Heart left ventricle (tissue), 16 donors: Measurements from ENCODE around the gene CFAP65. TPM values are rescaled to one million over a fixed set of nuclear protein-coding genes. Genes with fewer than 3 reads are reported as not detected.
A peak's percentile ranks its signal among the peaks of the same experiment; 100 is the strongest.

ENCODE experiments used
- ATAC-seq, 4 donors: fragments of 200-7000 bp; cut with Tn5 transposase; one replicate each; pipeline ENCODE4 v1.9.1; 2020 to 2022; ENCODE audit warnings: moderate library complexity in 4 of 4, mild to moderate bottlenecking in 3 of 4, moderate number of reproducible peaks in 1 of 4
- DNase-seq, 5 donors: peaks; one replicate each; pipeline ENCODE4 v3.0.0-alpha.2; 2020
- H3K27ac ChIP-seq, 12 donors: fragments of 200-600 bp; sonication (generic) in 4 of 12; one replicate each; pipeline versions ENCODE4 v1.5.0 to v1.8.0; 2016 to 2022; ENCODE audit warnings: mild to moderate bottlenecking in 2 of 12
- H3K27me3 ChIP-seq, 9 donors: fragments of 200-600 bp; sonication (generic) in 2 of 9; one replicate each; pipeline versions ENCODE4 v1.5.1 to v1.8.0; 2016 to 2022; ENCODE audit warnings: mild to moderate bottlenecking in 3 of 9
- H3K36me3 ChIP-seq, 9 donors: fragments of 200-600 bp; sonication (generic) in 2 of 9; one replicate each; pipeline versions ENCODE4 v1.5.0 to v1.8.0; 2018 to 2022; ENCODE audit warnings: mild to moderate bottlenecking in 2 of 9
- H3K4me1 ChIP-seq, 12 donors: fragments of 200-600 bp; sonication (generic) in 4 of 12; one replicate each; pipeline versions ENCODE4 v1.5.0 to v1.8.0; 2016 to 2022; ENCODE audit warnings: mild to moderate bottlenecking in 3 of 12
- H3K4me3 ChIP-seq, 12 donors: fragments of 200-600 bp; sonication (generic) in 4 of 12; one replicate each; pipeline versions ENCODE4 v1.5.0 to v1.8.0; 2017 to 2022; ENCODE audit warnings: mild to moderate bottlenecking in 9 of 12, moderate library complexity in 4 of 12
- H3K9me3 ChIP-seq, 12 donors: fragments of 200-600 bp; sonication (generic) in 4 of 12; one replicate each; pipeline versions ENCODE4 v1.5.0 to v1.8.0; 2016 to 2022; ENCODE audit warnings: mild to moderate bottlenecking in 1 of 12
- POLR2A ChIP-seq, 2 donors: fragments of 450-650 bp; IDR thresholded peaks; one replicate each; pipeline ENCODE4 v1.6.1; 2017; ENCODE audit warnings: antibody characterized with exemption in 2 of 2, mild to moderate bottlenecking in 2 of 2, moderate library complexity in 2 of 2
- WGBS, 4 donors: extraction: QIAGEN DNeasy Blood & Tissue Kit in 2 of 4; methylation state at CpG; one replicate each; pipeline versions ENCODE4 v1.1.5 to v1.1.7; 2013 to 2018; 5-methylcytosine and 5-hydroxymethylcytosine counted together
- intact Hi-C, 10 donors: fragments of 100-400 bp; cut with DNase I; formaldehyde crosslinking; loops; one replicate each; pipeline versions ENCODE4 v1.11.1 to v1.14.2; 2022
- polyA plus RNA-seq, 2 donors: library from polyadenylated mRNA; stranded (reverse); fragments of 200-250 nt; gene quantifications; one replicate each; pipeline ENCODE4 v1.2.3, GENCODE V29; 2013
- total RNA-seq, 9 donors: library from RNA; depleted of rRNA in 2 of 9; stranded (reverse); fragments of >200 nt in 2 of 9; fragmentation: NEBNext Ultra II Directional in 3 of 9; extraction: Animal tissue kit (Norgen Biotek cat#: 25700) in 3 of 9; gene quantifications; one replicate each; pipeline versions ENCODE4 v1.1.0 to v1.2.4, GENCODE V29; 2016 to 2023
- TF ChIP-seq, protein P1 (sequence below), 12 donors: fragments of 200-600 bp; sonication (generic) in 4 of 12; IDR thresholded peaks; one replicate each; pipeline versions ENCODE4 v1.5.0 to v1.8.0; 2018 to 2022; ENCODE audit warnings: antibody characterized with exemption in 12 of 12, mild to moderate bottlenecking in 5 of 12
- donor health status: ischemic (EF 13 %, LVEDD 7.1; RV severe dilation, severe dysfunction).
- donor health status: healthy with polysubstance abuse.
- donor health status: DM: no; HTN: yes; CAD: no.
- donor health status: DM: no; HTN: no; CAD: no.
- donor health status: ischemic (EF 25% LVEDD 6.9; RV normal size, moderate dysfunction).
- donor health status: ischemic (EF 25% LVEDD 5.7; RV mildly dilated, moderate dysfunction).
- donor health status: healthy.
- donor health status: DM: yes; HTN: yes; CAD: no.
- donor health status: ischemic (EF 35%, LVEDD 5.7; RV mildly dilated, moderate dysfunction).
- donor health status: nonischemic (EF 11% LVEDD 7.7; RV severe dilation, severe dysfunction).
- donor health status: DM: yes; HTN: yes; CAD: no.
- donor health status: PGD.
- donor health status: ischemic (EF 29% LVEDD 5.4; RV normal size, mild dysfunction).
- donor health status: nonischemic (EF 23%, LVEDD 6.1; RV moderate dilation, normal function).

The CFAP65 gene
- total and polyA plus RNA-seq, 11 donors = 0.04 TPM; not detected in 10

GRCh38 chr2:218980735-218981389 lies 60.5 kb downstream of the CFAP65 start:
- no peak overlapping the region for H3K27ac ChIP-seq
- H3K27me3 ChIP-seq = peaks cover 53 to 95% (median 79%) of the 10 kb centered on the region in 9 donors
- TF ChIP-seq POLR2A (IDR thresholded peaks at IDR 0.05) = no peak
- TF ChIP-seq, protein P1, sequence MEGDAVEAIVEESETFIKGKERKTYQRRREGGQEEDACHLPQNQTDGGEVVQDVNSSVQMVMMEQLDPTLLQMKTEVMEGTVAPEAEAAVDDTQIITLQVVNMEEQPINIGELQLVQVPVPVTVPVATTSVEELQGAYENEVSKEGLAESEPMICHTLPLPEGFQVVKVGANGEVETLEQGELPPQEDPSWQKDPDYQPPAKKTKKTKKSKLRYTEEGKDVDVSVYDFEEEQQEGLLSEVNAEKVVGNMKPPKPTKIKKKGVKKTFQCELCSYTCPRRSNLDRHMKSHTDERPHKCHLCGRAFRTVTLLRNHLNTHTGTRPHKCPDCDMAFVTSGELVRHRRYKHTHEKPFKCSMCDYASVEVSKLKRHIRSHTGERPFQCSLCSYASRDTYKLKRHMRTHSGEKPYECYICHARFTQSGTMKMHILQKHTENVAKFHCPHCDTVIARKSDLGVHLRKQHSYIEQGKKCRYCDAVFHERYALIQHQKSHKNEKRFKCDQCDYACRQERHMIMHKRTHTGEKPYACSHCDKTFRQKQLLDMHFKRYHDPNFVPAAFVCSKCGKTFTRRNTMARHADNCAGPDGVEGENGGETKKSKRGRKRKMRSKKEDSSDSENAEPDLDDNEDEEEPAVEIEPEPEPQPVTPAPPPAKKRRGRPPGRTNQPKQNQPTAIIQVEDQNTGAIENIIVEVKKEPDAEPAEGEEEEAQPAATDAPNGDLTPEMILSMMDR (IDR thresholded peaks at IDR 0.05) = no peak
- H3K36me3 ChIP-seq = no peaks in the 10 kb centered on the region
- intact Hi-C loops = no loop called here
- no peak for ATAC-seq
- no peaks in the 10 kb centered on the region for H3K9me3 ChIP-seq
- no peak for DNase-seq
- peaks cover 12 to 55% (median 43%) of the 10 kb centered on the region in 12 donors for H3K4me1 ChIP-seq
- 3 to 11% (median 5%) methylated on average over 26 of the region's 26 CpGs for WGBS, 4 donors
- H3K4me3 ChIP-seq = peak overlapping the region in 6 of 12 donors; percentile 9 to 44 (median 28)

DNA sequence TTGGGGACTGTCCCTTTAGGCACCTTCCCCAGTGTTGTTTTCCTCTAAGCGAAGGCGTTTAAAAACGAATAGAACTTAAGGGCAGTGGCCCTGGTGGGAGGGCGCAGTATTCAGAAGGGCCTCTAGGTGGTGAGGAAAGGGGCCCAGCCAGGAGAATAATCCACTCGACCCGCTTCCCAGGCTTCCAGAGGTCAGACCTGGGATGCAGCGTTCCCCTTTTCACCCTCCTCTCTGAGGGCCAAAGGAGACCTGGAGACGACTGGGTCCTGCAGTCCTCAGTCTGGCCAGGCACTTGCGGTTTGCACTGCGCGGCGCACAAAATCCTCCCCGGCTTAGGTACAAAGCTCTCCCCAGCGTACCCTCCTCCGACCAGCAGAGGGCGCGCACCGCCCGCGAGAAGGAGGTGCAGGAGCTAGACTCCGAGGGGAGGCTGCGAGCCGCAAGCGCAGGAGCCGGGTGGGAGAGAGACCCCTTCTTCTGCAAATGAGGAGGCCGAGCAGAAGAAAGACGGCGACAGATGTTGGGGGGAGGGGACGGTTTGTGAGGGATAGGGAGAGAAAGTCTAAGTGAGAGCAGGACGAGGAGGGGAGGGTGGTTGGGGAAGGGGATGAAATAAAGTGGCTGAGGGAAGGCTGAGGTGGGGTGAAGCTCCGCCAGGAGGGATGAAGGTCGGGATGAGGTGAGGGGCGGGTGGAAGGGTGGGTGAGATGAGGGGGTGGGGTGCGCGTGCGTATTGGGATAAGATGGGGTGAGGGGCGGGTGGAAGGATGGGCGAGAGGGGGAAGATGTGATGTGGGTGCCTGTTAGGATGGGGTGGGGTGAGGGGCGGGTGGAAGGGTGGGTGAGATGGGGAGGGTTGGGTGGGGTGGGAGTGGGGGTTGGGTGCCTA lies 61.2 kb downstream of the CFAP65 start:
- peak; percentile 76 to 93 (median 83) for ATAC-seq
- Histone ChIP-seq H3K36me3 (no peaks in the 10 kb centered on the region), H3K9me3 (no peaks in the 10 kb centered on the region), H3K4me1 (peaks cover 12 to 47% (median 39%) of the 10 kb centered on the region in 12 donors), H3K4me3 (peak overlapping the region in 5 of 12 donors; percentile 8 to 38 (median 20)), H3K27ac (no peak overlapping the region), H3K27me3 (peaks cover 45 to 95% (median 73%) of the 10 kb centered on the region in 9 donors)
- intact Hi-C loops = no loop called here
- WGBS, 4 donors = 3 to 6% (median 3%) methylated on average over 38 to 39 of the region's 39 CpGs
- TF ChIP-seq, protein P1 (IDR thresholded peaks at IDR 0.05) = peak; percentile 80 to 93 (median 90)
- no peak for TF ChIP-seq POLR2A (IDR thresholded peaks at IDR 0.05)
- peak; percentile 73 to 88 (median 79) for DNase-seq

DNA sequence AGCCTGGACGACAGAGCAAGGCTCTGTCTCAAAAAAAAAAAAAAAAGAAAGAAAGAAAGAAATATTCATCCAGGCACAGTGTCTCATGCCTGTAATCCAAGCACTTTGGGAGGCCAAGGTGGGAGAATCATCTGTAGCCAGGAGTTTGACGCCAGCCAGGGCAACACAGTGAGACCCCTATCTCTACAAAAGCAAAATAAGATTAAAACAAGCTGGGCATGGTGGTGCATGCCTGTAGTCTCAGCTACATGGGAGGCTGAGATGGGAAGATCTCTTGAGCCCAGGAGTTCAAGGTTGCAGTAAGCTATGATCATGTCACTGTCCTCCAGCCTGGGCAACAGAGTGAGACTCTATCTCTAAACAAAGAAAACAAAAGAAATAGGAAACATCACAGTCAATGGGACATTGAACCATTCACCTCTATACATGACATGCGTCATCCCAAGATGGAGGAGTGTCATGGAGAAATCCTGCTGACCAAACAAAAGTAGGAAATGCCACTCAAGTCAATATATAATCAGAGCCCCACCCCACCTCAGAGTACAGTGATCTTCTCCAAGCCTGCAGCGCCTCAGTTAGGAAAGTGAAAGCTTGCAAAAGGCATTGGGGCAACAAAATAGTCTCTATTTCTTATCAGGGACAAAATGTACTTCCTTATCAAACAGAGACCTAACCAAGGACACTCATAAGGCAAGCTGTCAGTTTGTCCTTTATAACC lies 66.1 kb downstream of the CFAP65 start:
- Histone ChIP-seq H3K9me3 (peaks cover 0 to under 1% (median 0%) of the 10 kb centered on the region in 12 donors), H3K27ac (no peak overlapping the region), H3K4me1 (peaks cover 0 to 7% (median 6%) of the 10 kb centered on the region in 12 donors), H3K27me3 (peaks cover 3 to 88% (median 30%) of the 10 kb centered on the region in 9 donors), H3K36me3 (no peaks in the 10 kb centered on the region), H3K4me3 (no peak overlapping the region)
- DNase-seq (no peak), ATAC-seq (no peak)
- intact Hi-C loops = no loop called here
- no peak for TF ChIP-seq POLR2A (IDR thresholded peaks at IDR 0.05)
- TF ChIP-seq, protein P1 (IDR thresholded peaks at IDR 0.05) = no peak
- WGBS, 4 donors = 59 to 69% (median 64%) methylated on average over 4 of the region's 4 CpGs
